Sigmoid colon (tissue), 7 donors: Measurements from ENCODE around the gene FOXD4L1. TPM values are rescaled to one million over a fixed set of nuclear protein-coding genes. Genes with fewer than 3 reads are reported as not detected.
"Not testable (repeated sequence)": the region's sequence is repeated elsewhere in the genome, so short reads cannot be mapped to it uniquely, and the experiment has no call there.

Experiments
- DNase-seq: peaks from one replicate; pipeline ENCODE4 v3.0.0-alpha.2; 2019
- H3K27ac ChIP-seq, 4 donors: fragments of 200-600 bp; sonication (generic); one replicate each; pipeline ENCODE4 v1.5.1; 2016 to 2019; ENCODE audit warnings: mild to moderate bottlenecking in 1 of 4
- H3K27me3 ChIP-seq, 3 donors: fragments of 200-600 bp; sonication (generic); one replicate each; pipeline ENCODE4 v1.5.1; 2019; ENCODE audit warnings: mild to moderate bottlenecking in 1 of 3
- H3K36me3 ChIP-seq, 4 donors: fragments of 200-600 bp; sonication (generic); one replicate each; pipeline ENCODE4 v1.5.1; 2016 to 2019
- H3K4me1 ChIP-seq, 4 donors: fragments of 200-600 bp; sonication (generic); one replicate each; pipeline ENCODE4 v1.5.1; 2017 to 2019
- H3K4me3 ChIP-seq, 4 donors: fragments of 200-600 bp; sonication (generic); one replicate each; pipeline ENCODE4 v1.5.1; 2017 to 2019; ENCODE audit warnings: mild to moderate bottlenecking in 2 of 4, moderate library complexity in 1 of 4
- H3K9me3 ChIP-seq, 4 donors: fragments of 200-600 bp in 3 of 4; sonication (generic) in 3 of 4; one replicate each; pipeline versions ENCODE4 v1.5.1 to v1.6.1; 2013 to 2019
- POLR2A ChIP-seq, 2 donors: fragments of 450-650 bp; IDR thresholded peaks; one replicate each; pipeline ENCODE4 v1.6.1; 2016; ENCODE audit warnings: antibody characterized with exemption in 2 of 2, mild to moderate bottlenecking in 2 of 2, moderate library complexity in 2 of 2
- POLR2AphosphoS5 ChIP-seq, 4 donors: sonication (generic); formaldehyde crosslinking; IDR thresholded peaks; one replicate each; pipeline ENCODE4 v1.6.1; 2017; ENCODE audit warnings: antibody characterized with exemption in 4 of 4
- WGBS, 2 donors: extraction: QIAGEN DNeasy Blood & Tissue Kit; methylation state at CpG; one replicate each; pipeline ENCODE4 v1.1.7; 2013; 5-methylcytosine and 5-hydroxymethylcytosine counted together
- intact Hi-C: fragments of 100-400 bp; cut with DNase I; formaldehyde crosslinking; loops from one replicate; pipeline ENCODE4 v1.15.1; 2023
- polyA plus RNA-seq, 3 donors: library from polyadenylated mRNA; stranded (reverse); fragments of 200-250 nt; gene quantifications; one replicate each; pipeline ENCODE4 v1.2.3, GENCODE V29; 2013
- total RNA-seq, 4 donors: library from RNA; depleted of rRNA; stranded (reverse); fragments of >200 nt; gene quantifications; one replicate each; pipeline ENCODE4 v1.1.0, GENCODE V29; 2016
- donor health status: healthy with polysubstance abuse.
- donor health status: Bipolar disorder and iron deficiency.
- donor health status: healthy.

The FOXD4L1 gene
- total and polyA plus RNA-seq, 7 donors = 0.06 to 1.1 (median 0.25) TPM; not detected in 3

GRCh38 chr2:113541204-113541975, 42.9 kb downstream of the FOXD4L1 start:
- peak; percentile 73 for DNase-seq
- H3K9me3 ChIP-seq, H3K4me1 ChIP-seq, intact Hi-C loops, H3K27me3 ChIP-seq, H3K36me3 ChIP-seq: not testable (repeated sequence)
- TF ChIP-seq POLR2A (IDR thresholded peaks at IDR 0.05) (peak in 1 of 2 donors; percentile 52), POLR2AphosphoS5 (IDR thresholded peaks at IDR 0.05) (peak; percentile 34 to 78 (median 49))
- Histone ChIP-seq H3K27ac (peak overlapping the region; percentile 92 to 97 (median 95)), H3K4me3 (peak overlapping the region; percentile 69 to 86 (median 76))
- WGBS, 2 donors = 1 to 2% methylated on average over 70 to 71 of the region's 71 CpGs

- H3K27me3 ChIP-seq, H3K4me1 ChIP-seq, H3K36me3 ChIP-seq, intact Hi-C loops, H3K9me3 ChIP-seq: not testable (repeated sequence)
- Histone ChIP-seq H3K4me3 (peak overlapping the region; percentile 69 to 86 (median 76)), H3K27ac (peak overlapping the region; percentile 92 to 97 (median 95))
- DNase-seq = peak; percentile 59
- 2 to 3% methylated on average over 64 of the region's 64 CpGs for WGBS, 2 donors
Measured at GRCh38 chr2:113541976-113542485, 43.6 kb downstream of the FOXD4L1 start.

DNA sequence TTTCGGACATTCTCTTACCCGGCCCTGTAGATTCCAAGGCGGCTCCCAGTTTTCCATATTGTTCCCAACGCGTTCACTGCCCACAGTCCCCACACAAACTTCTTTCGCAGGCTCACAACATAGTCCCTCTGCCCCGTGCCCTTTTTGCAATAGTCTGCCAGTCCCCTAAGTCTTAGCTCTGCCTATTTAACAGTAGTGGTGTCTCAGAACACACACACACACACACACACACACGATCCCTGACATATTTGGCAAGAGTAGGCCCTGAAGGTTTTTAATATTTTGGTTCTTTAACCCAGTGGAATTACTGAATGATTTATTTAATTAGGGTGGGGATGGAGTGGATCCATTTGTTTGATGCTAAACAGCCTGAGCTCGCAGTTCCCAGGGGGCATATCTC, 44.1 kb downstream of the FOXD4L1 start:
- intact Hi-C loops, H3K36me3 ChIP-seq, H3K27me3 ChIP-seq, DNase-seq, H3K9me3 ChIP-seq, H3K4me1 ChIP-seq: not testable (repeated sequence)
- H3K27ac ChIP-seq = peak overlapping the region; percentile 92 to 97 (median 95)
- WGBS, 2 donors = 13 to 32% methylated on average over 7 to 8 of the region's 9 CpGs
- peak overlapping the region; percentile 69 to 86 (median 76) for H3K4me3 ChIP-seq

Other genes with a start within 250 kb of the FOXD4L1 start
- under 1 TPM in 3 of 4 donors, not detected in 1; 0.41 to 0.71 (median 0.55) TPM for gene PAX8, start 219.7 kb upstream of the FOXD4L1 start, total RNA-seq
- 10 to 100 TPM in 1 of 3 donors, 1 to 10 TPM in 2; 1.1 to 10.8 (median 2.5) TPM for gene PAX8, start 219.7 kb upstream of the FOXD4L1 start, polyA plus RNA-seq
- gene ZNG1B, start 61.0 kb upstream of the FOXD4L1 start, total RNA-seq = 10 to 100 TPM; 21.0 to 47.1 (median 30.7) TPM
- gene ZNG1B, start 61.0 kb upstream of the FOXD4L1 start, polyA plus RNA-seq = 10 to 100 TPM; 20.4 to 25.0 (median 22.9) TPM
- 10 to 100 TPM in 2 of 4 donors, 1 to 10 TPM in 2; 6.4 to 15.2 (median 9.0) TPM for gene RABL2A, start 128.6 kb downstream of the FOXD4L1 start, total RNA-seq
- gene RABL2A, start 128.6 kb downstream of the FOXD4L1 start, polyA plus RNA-seq = 10 to 100 TPM in 1 of 3 donors, 1 to 10 TPM in 2; 5.8 to 11.6 (median 7.8) TPM